ENCODE data around the gene RANBP3. TPM values are rescaled to one million over a fixed set of nuclear protein-coding genes. Genes with fewer than 3 reads are reported as not detected.

Gene RANBP3
- total RNA-seq, 1 donor from 2014 or later, result 76.1 TPM

DNA sequence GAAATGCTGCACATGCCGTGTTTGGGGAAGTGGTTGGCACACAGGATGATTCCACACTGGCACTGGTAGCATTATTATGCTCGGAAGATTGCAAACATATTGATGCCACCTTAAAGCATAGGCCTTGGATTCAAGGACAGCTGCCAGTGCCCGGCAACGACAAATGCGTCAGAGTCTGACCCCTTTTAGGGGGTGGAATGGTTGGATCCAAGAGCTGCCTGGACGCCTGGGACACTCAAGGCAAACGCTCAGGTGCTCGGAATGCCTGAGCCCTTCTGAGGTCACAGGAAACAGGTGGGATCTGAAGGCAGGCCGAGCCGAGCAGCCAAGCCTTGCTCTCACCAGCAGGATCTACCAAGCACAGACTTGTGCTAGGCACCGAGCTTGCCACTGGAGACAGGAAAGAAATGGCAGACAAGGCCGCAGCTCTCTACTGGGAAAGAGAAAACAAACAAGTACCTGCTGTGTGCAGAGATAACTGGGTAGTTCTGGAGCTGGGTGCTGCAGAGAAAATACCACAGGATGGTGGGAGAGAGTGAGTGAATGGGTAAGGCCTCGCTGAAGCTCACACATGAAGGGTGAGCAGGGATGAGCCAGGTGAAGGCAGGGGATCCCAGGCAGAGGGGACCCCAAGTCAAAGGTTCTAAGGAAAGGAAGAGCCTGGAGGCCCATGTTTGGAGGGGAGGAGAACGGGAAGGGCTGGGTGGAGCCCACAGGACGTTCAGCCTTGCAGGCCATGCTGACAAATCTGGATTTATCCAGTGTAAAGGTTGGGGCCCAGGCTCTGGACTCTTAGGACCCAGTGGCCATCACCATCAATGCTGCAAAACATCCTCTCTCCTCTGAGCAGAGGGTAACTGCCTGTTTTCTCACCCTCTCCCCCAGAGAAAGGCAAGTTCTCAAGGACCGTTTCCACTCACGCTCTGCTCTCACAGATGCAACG lies 9.2 kb downstream of the RANBP3 start:
- Histone ChIP-seq H3K27me3 (ENCODE audit: control insufficient read depth, insufficient read depth, low read length) (no peaks in the 10 kb centered on the region), H3K4me3 (ENCODE audit: low read depth, low read length) (no peak overlapping the region), H3K36me3 (ENCODE audit: control insufficient read depth, insufficient read depth, low read length) (no peaks in the 10 kb centered on the region)
- no peak for TF ChIP-seq CTCF (IDR thresholded peaks at IDR 0.05; ENCODE audit: insufficient read depth, low read length, poor library complexity, severe bottlenecking)
- DNase-seq (ENCODE audit: low read depth), result no peak

DNA sequence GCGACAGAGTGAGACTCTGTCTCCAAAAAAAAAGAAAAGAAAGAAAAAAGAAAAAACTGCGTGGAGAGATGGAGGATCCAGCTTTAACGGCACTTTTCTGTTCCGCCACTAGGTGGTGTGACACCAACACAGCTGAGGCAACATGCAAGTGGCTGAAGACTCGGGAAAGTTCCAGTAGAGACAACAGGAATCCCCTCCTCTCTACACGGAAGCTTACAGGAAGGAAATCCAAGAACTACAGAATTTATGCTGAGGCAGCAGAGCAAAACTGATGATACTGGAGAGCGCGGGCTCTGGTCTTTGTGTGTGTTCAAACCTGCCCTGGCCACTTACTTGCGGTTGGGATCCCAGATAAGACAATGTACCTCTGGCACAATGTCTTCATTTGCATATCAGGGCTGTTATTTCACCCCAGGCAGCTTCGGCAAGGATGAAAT lies 9.9 kb downstream of the RANBP3 start:
- peak; percentile 63 for DNase-seq (ENCODE audit: low read depth)
- no peaks in the 10 kb centered on the region for H3K36me3 ChIP-seq (ENCODE audit: control insufficient read depth, insufficient read depth, low read length)
- no peak overlapping the region for H3K4me3 ChIP-seq (ENCODE audit: low read depth, low read length)
- H3K27me3 ChIP-seq (ENCODE audit: control insufficient read depth, insufficient read depth, low read length), result no peaks in the 10 kb centered on the region
- TF ChIP-seq CTCF (IDR thresholded peaks at IDR 0.05; ENCODE audit: insufficient read depth, low read length, poor library complexity, severe bottlenecking), result peak; percentile 85

DNA sequence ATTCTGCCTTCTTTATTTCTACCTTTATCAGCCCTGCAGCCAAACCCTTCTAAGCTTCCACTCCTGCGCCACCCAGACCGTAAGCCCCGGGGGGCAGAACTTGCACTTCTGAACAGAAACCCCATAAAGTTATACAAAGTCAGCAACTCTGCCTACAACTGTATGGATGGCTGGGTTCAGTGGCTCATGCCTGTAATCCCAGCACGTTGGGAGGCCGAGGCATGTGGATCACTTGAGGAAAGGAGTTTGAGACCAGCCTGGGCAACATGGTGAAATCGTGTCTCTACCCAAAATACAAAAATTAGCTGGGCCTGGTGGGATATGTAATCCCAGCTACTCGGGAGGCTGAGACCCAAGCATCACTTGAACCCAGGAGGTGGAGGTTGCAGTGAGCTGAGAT lies 10.4 kb downstream of the RANBP3 start:
- TF ChIP-seq CTCF (IDR thresholded peaks at IDR 0.05; ENCODE audit: insufficient read depth, low read length, poor library complexity, severe bottlenecking), result no peak
- H3K36me3 ChIP-seq (ENCODE audit: control insufficient read depth, insufficient read depth, low read length), result no peaks in the 10 kb centered on the region
- DNase-seq (ENCODE audit: low read depth), result no peak
- no peak overlapping the region for H3K4me3 ChIP-seq (ENCODE audit: low read depth, low read length)
- H3K27me3 ChIP-seq (ENCODE audit: control insufficient read depth, insufficient read depth, low read length), result no peaks in the 10 kb centered on the region

DNA sequence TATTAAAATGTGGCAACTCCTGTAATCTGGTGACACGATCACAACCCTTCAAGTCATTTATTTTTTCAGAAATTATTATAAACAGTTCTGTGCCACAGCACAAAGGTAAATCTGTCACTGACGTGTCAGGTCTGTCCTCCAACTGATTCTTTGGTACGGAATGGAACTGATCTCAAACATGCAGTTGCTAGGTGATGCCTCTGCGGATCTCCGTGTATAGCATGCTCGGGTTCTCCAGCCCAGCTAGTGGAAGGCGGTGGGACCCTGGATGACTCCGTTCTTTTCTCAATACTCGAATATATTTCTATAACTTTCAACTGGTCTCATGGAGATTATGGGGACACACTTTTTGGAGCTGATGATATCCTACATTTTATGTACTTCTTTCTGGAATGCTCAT lies 11.0 kb downstream of the RANBP3 start:
- TF ChIP-seq CTCF (IDR thresholded peaks at IDR 0.05; ENCODE audit: insufficient read depth, low read length, poor library complexity, severe bottlenecking), result no peak
- H3K27me3 ChIP-seq (ENCODE audit: control insufficient read depth, insufficient read depth, low read length), result no peaks in the 10 kb centered on the region
- DNase-seq (ENCODE audit: low read depth), result no peak
- H3K36me3 ChIP-seq (ENCODE audit: control insufficient read depth, insufficient read depth, low read length), result no peaks in the 10 kb centered on the region
- H3K4me3 ChIP-seq (ENCODE audit: low read depth, low read length), result no peak overlapping the region

DNA sequence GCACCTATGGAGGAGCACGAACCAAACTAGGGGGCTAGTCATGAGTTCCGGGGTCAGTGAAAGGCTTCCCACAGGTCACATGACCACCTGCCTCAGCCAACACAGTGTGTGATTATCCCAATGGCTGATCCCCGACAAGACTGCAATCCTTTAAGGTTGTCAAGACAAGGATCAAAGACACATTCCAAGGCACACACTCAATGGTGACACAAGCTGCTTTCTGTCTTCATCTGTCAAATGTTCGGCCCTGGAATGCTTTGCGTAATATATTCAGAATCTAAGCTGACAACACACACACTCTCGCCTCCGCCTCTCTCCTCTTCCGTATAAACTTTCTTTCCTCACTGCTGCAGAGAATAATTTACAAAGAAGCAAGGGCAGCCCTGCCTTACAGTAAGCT lies 11.7 kb downstream of the RANBP3 start:
- no peak for DNase-seq (ENCODE audit: low read depth)
- no peak overlapping the region for H3K4me3 ChIP-seq (ENCODE audit: low read depth, low read length)
- no peak for TF ChIP-seq CTCF (IDR thresholded peaks at IDR 0.05; ENCODE audit: insufficient read depth, low read length, poor library complexity, severe bottlenecking)
- H3K27me3 ChIP-seq (ENCODE audit: control insufficient read depth, insufficient read depth, low read length), result no peaks in the 10 kb centered on the region
- no peaks in the 10 kb centered on the region for H3K36me3 ChIP-seq (ENCODE audit: control insufficient read depth, insufficient read depth, low read length)
